Prostate gland (tissue), 2 donors: Measurements from ENCODE around the gene RAB35.

ENCODE experiments used
- CTCF ChIP-seq, 4 experiments: fragments of 200-600 bp in 2 of 4; fragments of 450-650 bp in 2 of 4; sonication (generic) in 2 of 4; IDR thresholded peaks; 1 replicate in 3 of 4; 2 replicates in 1 of 4; pipeline ENCODE4 v1.5.1; 2016 to 2019; ENCODE audit warnings: antibody characterized with exemption in 4 of 4, mild to moderate bottlenecking in 2 of 4, moderate library complexity in 2 of 4
- POLR2A ChIP-seq: fragments of 450-650 bp; IDR thresholded peaks from one replicate; pipeline ENCODE4 v1.6.1; 2016; ENCODE audit warnings: antibody characterized with exemption, mild to moderate bottlenecking
- POLR2AphosphoS5 ChIP-seq: sonication (generic); formaldehyde crosslinking; IDR thresholded peaks from one replicate; pipeline ENCODE4 v1.6.1; 2017; ENCODE audit warnings: antibody characterized with exemption

GRCh38 chr12:120072472-120073249 is 43.9 kb downstream of the RAB35 start:
- no peak for TF ChIP-seq POLR2A
- no peak for TF ChIP-seq CTCF (IDR thresholded peaks at IDR 0.05)
- TF ChIP-seq POLR2AphosphoS5, result no peak
